Measurements from ENCODE around the gene FASTKD3.

Gene FASTKD3

DNA sequence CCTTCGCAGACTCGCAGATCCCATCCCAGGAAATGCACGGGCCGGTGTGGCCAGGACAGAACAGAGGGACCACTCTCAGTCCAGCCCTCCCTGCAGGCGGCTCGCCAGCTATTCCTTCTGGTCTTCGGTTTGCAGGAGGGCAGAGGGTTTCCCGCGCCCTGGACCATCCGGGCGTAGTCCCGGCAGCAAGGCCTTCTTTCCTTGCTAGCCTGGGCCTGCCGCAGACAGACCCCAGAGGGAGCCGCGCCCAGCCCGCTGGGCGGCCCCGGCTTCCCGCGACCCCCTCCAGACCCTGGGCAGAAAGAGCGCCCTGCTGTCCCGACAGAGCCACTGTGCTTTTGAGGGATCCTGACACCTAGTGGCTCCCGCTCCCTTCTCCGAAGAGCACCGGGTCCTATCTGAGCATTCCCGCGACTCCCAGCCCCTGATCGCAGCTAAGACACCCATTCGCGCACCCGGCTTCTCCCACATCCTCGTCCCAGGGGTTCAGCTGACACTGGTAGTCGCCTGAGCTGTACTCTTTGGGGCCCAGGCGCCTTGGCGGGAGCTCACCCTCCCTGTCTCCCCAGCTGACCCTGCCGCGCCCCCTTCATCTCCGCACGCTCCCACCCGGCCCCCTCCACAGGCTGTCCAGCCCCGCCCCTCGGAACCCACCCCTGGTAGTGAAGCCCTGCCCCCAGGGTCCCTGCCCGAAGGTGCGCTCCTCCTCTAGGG lies 19.0 kb downstream of the FASTKD3 start:
- DNase-seq, result peak; percentile 68

DNA sequence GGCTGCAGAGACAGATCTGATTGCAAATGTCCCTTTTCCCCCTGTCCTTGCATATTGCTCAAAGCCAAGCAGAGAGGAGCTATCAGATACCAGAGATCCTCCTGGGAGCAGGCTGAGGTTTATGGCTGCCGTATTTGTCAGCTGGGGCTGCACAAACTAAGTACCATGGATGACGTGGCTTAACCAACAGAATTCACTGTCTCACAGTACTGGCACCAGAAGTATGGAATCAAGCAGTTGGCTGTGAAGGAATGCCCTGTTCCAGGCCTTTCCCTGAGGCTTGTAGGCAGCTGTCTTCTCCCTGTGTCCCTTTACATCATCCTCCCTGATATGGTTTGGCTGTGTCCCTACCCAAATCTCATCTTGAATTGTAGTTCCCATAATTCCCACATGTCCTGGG lies 20.5 kb downstream of the FASTKD3 start:
- no peak for DNase-seq

GRCh38 chr5:7846327-7846726 lies 22.5 kb downstream of the FASTKD3 start:
- no peak for DNase-seq

DNA sequence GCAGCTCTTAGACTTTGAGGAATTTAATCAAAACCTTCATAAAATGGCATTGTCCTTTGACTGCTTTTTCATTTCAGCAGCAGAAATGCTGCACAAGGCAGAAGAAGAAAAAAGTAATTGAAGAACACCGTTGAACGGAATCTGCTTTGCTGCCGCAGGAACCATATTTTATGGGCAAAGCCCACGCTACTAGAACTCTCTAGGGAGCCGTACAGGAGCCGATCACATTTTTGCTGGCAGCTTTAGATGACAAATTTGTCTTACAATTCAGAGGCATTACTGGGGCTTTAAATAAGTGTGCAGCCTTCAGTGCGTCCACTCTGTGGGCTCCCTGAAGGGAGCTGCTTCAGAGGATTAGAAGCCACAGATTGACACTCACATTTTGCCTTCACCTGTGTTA lies 23.3 kb downstream of the FASTKD3 start:
- DNase-seq, result peak; percentile 33

GRCh38 chr5:7844901-7845300 lies 23.9 kb downstream of the FASTKD3 start:
- no peak for DNase-seq

GRCh38 chr5:7842531-7842930 lies 26.3 kb downstream of the FASTKD3 start:
- DNase-seq, result no peak

DNA sequence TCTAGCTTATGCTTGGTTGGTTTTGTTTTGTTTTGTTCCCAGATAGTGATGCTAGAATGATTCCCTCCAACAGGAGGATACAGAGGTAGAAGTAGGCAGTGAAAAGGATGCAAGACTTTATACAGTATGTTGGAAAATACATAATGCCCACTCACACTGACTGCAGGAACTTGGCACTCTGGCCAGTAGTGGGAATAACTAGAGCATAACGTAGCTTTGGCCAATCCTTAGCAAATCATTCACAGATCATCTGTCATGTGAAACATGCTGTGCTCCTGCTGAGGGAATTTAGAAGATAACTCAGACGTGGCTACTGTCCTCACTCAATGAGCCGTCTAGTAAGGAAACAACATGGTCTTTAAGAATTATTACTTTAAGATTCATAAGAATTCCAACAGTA lies 31.4 kb downstream of the FASTKD3 start:
- DNase-seq, result no peak

DNA sequence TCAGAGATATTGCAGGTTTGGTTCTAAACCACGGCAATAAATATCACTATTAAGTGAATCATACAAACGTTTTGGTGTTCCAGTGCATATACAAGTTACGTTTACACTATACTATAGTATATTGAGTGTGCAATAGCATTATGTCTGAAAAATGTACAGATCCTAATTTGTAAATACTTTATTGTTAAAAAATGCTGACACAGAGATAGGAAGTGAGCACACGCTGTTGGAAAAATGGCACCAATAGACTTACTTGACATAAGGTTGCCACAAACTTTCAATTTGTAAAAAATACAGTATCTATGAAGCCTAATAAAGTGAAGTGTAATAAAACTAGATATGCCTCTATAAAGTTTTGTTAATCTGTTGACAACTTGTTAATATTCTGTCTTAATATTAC lies 33.8 kb downstream of the FASTKD3 start:
- no peak for DNase-seq

- no peak for DNase-seq
Measured at GRCh38 chr5:7828269-7828668, 40.6 kb downstream of the FASTKD3 start.

GRCh38 chr5:7827610-7828009 lies 41.2 kb downstream of the FASTKD3 start:
- DNase-seq, result no peak

DNA sequence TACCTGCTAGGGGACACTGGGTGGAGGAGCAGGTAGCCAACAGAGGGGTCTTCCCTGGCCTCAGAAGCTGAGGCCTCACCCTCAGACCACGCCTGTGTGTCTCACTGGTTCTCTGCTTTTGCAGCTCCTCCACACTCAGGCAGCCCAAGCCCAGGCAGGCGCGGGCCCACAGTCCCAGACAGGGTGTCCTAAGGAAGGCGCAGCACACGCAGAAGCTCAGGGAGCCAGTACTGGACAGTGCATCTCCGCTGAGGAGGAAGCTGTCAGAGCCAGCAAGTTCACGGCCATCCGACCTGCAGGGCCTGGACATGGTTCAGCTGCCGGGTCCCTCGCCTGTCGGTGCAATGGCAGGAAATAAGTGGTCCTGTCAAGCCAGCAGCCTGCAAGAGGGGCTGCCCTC lies 43.2 kb downstream of the FASTKD3 start:
- no peak for DNase-seq

DNA sequence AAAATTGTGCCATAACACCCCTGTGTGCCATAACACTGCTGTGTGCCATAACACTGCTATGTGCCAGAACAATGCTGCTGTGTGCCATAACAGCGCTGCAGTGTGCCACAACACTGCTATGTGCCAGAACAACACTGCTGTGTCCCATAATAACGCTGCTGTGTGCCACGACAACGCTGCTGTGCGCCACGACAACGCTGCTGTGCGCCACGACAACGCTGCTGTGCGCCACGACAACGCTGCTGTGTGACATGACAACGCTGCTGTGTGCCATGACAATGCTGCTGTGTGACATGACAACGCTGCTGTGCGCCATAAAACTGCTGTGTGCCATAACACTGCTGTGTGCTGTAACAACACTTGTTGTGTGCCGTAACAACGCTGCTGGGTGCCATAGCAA lies 43.8 kb downstream of the FASTKD3 start:
- no peak for DNase-seq

DNA sequence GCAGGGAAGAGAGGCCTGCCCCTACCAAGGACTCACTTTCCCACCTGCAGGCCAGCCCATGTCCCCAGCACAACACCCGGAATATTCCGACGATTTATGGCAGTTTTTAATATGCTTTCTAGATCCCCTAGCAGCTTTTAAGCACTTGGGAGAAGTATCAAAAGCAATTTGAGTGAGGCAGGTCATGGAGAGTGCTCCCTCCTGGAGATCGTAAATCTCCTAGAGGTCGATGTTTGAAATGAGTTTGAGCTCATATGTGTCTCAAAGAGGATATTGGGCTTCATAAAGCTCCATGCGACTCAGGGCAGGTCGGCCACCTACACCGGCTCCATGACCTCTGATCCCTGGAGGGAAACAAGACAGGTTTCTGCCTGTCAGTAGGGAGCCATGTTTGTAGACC lies 45.2 kb downstream of the FASTKD3 start:
- no peak for DNase-seq

GRCh38 chr5:7822449-7822848 lies 46.4 kb downstream of the FASTKD3 start:
- DNase-seq, result peak; percentile 7

GRCh38 chr5:7816535-7816901 lies 52.3 kb downstream of the FASTKD3 start:
- DNase-seq, result no peak

- DNase-seq, result no peak
Measured at GRCh38 chr5:7815892-7816534, 52.8 kb downstream of the FASTKD3 start.

DNA sequence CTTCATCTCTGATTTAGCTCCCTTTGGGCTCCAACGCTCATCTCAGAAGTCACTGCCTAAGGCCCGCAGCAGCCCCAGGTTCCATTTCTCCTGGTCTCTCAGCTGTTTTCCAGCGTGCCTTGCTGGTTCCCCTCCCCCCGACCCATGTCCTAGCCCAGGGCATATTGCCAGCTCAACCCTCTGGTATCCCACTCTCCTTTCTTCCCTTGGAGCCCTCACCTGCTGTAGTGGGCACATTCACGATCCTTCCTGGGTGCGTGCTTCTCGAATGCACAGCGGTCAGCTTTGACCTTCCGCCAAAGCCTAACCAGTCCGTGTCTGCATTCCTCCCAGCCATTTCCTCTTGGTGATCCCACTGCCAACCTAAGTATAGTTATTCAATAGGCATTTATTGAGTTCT lies 54.0 kb downstream of the FASTKD3 start:
- no peak for DNase-seq

DNA sequence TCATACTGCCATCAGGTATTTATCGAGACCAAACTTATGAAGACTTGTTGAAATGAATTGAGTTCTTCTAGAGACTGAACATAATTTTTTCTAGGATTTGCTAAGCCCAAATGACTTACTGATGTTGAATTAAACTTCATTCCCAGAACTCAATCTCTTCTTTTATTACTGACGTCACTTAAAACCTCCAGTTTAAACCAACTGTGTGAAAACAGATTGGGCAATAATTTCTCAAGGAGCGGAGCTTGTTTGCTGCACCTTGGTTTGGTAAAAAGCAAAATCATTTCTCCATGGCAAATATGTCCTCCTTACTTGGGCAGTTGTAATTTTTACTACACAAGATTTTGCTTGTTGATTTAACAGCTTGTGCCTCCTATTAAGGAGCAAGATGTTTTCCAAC lies 55.3 kb downstream of the FASTKD3 start:
- DNase-seq, result no peak

GRCh38 chr5:7813007-7813406 lies 55.8 kb downstream of the FASTKD3 start:
- no peak for DNase-seq

- DNase-seq, result no peak
Measured at GRCh38 chr5:7811715-7812114, 57.1 kb downstream of the FASTKD3 start.
